ENCODE measurements around the gene PGLYRP2.
A peak's percentile ranks its signal among the peaks of the same experiment; 100 is the strongest.

PGLYRP2 gene

GRCh38 chr19:15439078-15439799 lies 40.1 kb downstream of the PGLYRP2 start:
- Histone ChIP-seq H3K9me2 (replicated peaks; ENCODE audit: low read depth, low read length) (no peaks in the 10 kb centered on the region), H3K4me3 (ENCODE audit: low read length, poor library complexity, severe bottlenecking) (no peak overlapping the region), H4K20me1 (ENCODE audit: insufficient read depth, low read length, poor library complexity, severe bottlenecking) (no peaks in the 10 kb centered on the region), H3K4me1 (ENCODE audit: insufficient read depth, low read length, poor library complexity, severe bottlenecking) (no peaks in the 10 kb centered on the region), H3F3A (ENCODE audit: low read depth) (no peaks in the 10 kb centered on the region), H3K9me3 (ENCODE audit: insufficient read depth, low read depth, low read length) (no peaks in the 10 kb centered on the region), H3K9ac (ENCODE audit: low read depth, low read length, poor library complexity, severe bottlenecking) (peak overlapping the region; percentile 32), H3K4me2 (ENCODE audit: low read depth, low read length, poor library complexity, severe bottlenecking) (no peak overlapping the region), H3K36me3 (ENCODE audit: insufficient read depth, low read length) (no peaks in the 10 kb centered on the region), H3K79me2 (ENCODE audit: insufficient read depth, low read length) (no peaks in the 10 kb centered on the region), H2AFZ (ENCODE audit: low read length) (no peak overlapping the region), H3K27me3 (ENCODE audit: insufficient read depth, low read length, poor library complexity, severe bottlenecking) (no peaks in the 10 kb centered on the region)
- TF ChIP-seq EZH2phosphoT487 (IDR thresholded peaks at IDR 0.05; ENCODE audit: borderline replicate concordance) = no peak
- no peak for TF ChIP-seq CTCF (conservative IDR thresholded peaks at IDR 0.05; ENCODE audit: low read length)

- Histone ChIP-seq H3K9ac (ENCODE audit: low read depth, low read length, poor library complexity, severe bottlenecking) (no peak overlapping the region), H3K4me2 (ENCODE audit: low read depth, low read length, poor library complexity, severe bottlenecking) (no peak overlapping the region)
Observed at GRCh38 chr19:15438577-15438976, 40.7 kb downstream of the PGLYRP2 start.

GRCh38 chr19:15438124-15438496 lies 41.2 kb downstream of the PGLYRP2 start:
- Histone ChIP-seq H3K36me3 (ENCODE audit: insufficient read depth, low read length) (no peaks in the 10 kb centered on the region), H2AFZ (ENCODE audit: low read length) (no peak overlapping the region), H3K4me2 (ENCODE audit: low read depth, low read length, poor library complexity, severe bottlenecking) (no peak overlapping the region), H3K9ac (ENCODE audit: low read depth, low read length, poor library complexity, severe bottlenecking) (no peak overlapping the region), H3K79me2 (ENCODE audit: insufficient read depth, low read length) (no peaks in the 10 kb centered on the region), H3K4me1 (ENCODE audit: insufficient read depth, low read length, poor library complexity, severe bottlenecking) (peaks cover 6% of the 10 kb centered on the region), H4K20me1 (ENCODE audit: insufficient read depth, low read length, poor library complexity, severe bottlenecking) (no peaks in the 10 kb centered on the region), H3K27me3 (ENCODE audit: insufficient read depth, low read length, poor library complexity, severe bottlenecking) (no peaks in the 10 kb centered on the region), H3K4me3 (ENCODE audit: low read length, poor library complexity, severe bottlenecking) (no peak overlapping the region), H3K9me2 (replicated peaks; ENCODE audit: low read depth, low read length) (no peaks in the 10 kb centered on the region), H3K9me3 (ENCODE audit: insufficient read depth, low read depth, low read length) (no peaks in the 10 kb centered on the region), H3F3A (ENCODE audit: low read depth) (no peaks in the 10 kb centered on the region)
- TF ChIP-seq CTCF (conservative IDR thresholded peaks at IDR 0.05; ENCODE audit: low read length) = no peak
- no peak for TF ChIP-seq EZH2phosphoT487 (IDR thresholded peaks at IDR 0.05; ENCODE audit: borderline replicate concordance)

More at GRCh38 chr19:15438577-15438976, 40.7 kb downstream of the PGLYRP2 start:
- no peak overlapping the region for H2AFZ ChIP-seq (ENCODE audit: low read length)
- H3K4me1 ChIP-seq (ENCODE audit: insufficient read depth, low read length, poor library complexity, severe bottlenecking) = peaks cover 2% of the 10 kb centered on the region
- no peaks in the 10 kb centered on the region for H3K9me2 ChIP-seq (replicated peaks; ENCODE audit: low read depth, low read length)
- H3K4me3 ChIP-seq (ENCODE audit: low read length, poor library complexity, severe bottlenecking) = no peak overlapping the region
- H3K36me3 ChIP-seq (ENCODE audit: insufficient read depth, low read length) = no peaks in the 10 kb centered on the region
- no peaks in the 10 kb centered on the region for H3K9me3 ChIP-seq (ENCODE audit: insufficient read depth, low read depth, low read length)
- H3K79me2 ChIP-seq (ENCODE audit: insufficient read depth, low read length) = no peaks in the 10 kb centered on the region
- no peaks in the 10 kb centered on the region for H4K20me1 ChIP-seq (ENCODE audit: insufficient read depth, low read length, poor library complexity, severe bottlenecking)
- H3F3A ChIP-seq (ENCODE audit: low read depth) = no peaks in the 10 kb centered on the region
- TF ChIP-seq EZH2phosphoT487 (IDR thresholded peaks at IDR 0.05; ENCODE audit: borderline replicate concordance) = no peak
- TF ChIP-seq CTCF (conservative IDR thresholded peaks at IDR 0.05; ENCODE audit: low read length) = no peak
- H3K27me3 ChIP-seq (ENCODE audit: insufficient read depth, low read length, poor library complexity, severe bottlenecking) = no peaks in the 10 kb centered on the region
